ENCODE results near the gene IFNGR2.

DNA sequence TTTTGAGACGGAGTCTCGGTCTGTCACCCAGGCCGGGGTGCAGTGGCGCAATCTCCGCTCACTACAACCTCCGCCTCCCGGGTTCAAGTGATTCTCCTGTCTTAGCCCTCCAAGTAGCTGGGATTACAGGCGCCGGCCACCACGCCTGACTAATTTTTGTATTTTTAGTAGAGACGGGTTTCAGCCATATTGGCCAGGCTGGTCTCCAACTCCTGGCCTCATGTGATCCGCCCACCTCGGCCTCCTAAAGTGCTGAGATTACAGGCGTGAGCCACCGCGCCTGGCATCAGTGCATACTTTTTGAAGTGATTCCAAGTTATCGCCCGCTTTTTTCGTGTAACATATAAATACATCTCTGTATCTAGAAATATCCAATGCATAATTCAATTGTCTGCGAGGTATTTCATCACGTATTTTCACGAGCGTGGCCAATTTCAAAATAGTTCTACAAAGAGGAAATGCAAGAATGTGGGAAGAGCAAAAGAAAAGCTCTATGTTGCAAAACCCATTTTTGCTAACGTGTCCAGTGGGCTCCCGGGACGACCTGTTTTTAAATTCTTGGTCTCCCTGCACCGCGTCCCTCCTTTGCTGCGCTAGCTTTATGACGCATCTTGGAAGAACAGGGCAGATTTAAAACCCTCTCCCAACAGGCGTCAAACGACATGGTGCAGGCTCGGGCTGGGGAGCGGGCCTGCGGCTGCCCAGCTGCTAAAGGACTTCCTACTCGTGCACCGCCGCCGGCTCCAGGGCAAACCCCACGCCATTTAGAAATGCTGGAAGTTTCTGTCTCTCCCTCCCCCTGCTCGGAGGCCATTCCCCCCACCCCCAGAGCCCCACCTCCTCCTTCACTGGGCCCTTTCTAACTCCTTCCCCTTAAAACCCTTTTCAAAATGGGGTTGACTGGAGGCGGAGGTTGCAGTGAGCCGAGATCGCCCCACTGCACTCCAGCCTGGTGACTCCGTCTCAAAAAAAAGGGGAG, 923 bp upstream of the IFNGR2 start:
- TF ChIP-seq, protein P1, sequence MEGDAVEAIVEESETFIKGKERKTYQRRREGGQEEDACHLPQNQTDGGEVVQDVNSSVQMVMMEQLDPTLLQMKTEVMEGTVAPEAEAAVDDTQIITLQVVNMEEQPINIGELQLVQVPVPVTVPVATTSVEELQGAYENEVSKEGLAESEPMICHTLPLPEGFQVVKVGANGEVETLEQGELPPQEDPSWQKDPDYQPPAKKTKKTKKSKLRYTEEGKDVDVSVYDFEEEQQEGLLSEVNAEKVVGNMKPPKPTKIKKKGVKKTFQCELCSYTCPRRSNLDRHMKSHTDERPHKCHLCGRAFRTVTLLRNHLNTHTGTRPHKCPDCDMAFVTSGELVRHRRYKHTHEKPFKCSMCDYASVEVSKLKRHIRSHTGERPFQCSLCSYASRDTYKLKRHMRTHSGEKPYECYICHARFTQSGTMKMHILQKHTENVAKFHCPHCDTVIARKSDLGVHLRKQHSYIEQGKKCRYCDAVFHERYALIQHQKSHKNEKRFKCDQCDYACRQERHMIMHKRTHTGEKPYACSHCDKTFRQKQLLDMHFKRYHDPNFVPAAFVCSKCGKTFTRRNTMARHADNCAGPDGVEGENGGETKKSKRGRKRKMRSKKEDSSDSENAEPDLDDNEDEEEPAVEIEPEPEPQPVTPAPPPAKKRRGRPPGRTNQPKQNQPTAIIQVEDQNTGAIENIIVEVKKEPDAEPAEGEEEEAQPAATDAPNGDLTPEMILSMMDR (IDR thresholded peaks at IDR 0.05; ENCODE audit: control extremely low read depth in 1 of 3, insufficient read depth in 1 of 3, low read depth in 1 of 3, low read length in 3 of 3), result no peak
- TF ChIP-seq EGR1 (IDR thresholded peaks at IDR 0.05; ENCODE audit: borderline replicate concordance, low read depth, low read length) (no peak), POLR2AphosphoS5 (IDR thresholded peaks at IDR 0.05; ENCODE audit: low read depth, low read length) (no peak)
